DMS114 treated with DMSO at 0.1 percent for 48 hours (cell line): ENCODE results near the gene PRXL2C.
A peak's percentile ranks its signal among the peaks of the same experiment; 100 is the strongest.
"Not testable (repeated sequence)": the region's sequence is repeated elsewhere in the genome, so short reads cannot be mapped to it uniquely, and the experiment has no call there.

Source experiments
- DNase-seq: peaks from one replicate; lab custom pipeline; 2025; ENCODE audit not compliant: unreplicated experiment; lab: John Stamatoyannopoulos, UW

Gene PRXL2C

GRCh38 chr9:96649620-96650324 lies 5.3 kb downstream of the PRXL2C start:
- DNase-seq, result no peak

- no peak for DNase-seq
These were observed 8.8 kb downstream of the PRXL2C start for GRCh38 chr9:96646081-96646991.

DNA sequence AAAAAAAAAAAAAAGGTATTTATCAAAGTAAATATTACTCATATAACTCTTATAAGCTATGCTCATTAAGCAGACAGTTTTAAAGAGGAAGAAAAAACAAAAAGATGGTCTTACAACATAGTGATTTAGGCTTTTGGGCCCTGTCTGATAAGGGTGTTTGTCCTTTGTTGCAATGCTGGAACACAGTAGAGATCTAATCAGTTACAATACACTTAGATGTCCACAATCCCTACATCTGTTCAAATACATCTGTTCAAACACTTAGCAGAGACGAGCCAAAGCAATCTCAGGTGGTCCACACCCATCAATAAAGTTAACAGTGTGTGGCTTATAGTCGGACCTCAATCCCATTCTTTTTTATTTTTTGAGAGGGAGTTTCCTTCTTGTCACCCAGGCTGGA lies 11.0 kb downstream of the PRXL2C start:
- no peak for DNase-seq

DNA sequence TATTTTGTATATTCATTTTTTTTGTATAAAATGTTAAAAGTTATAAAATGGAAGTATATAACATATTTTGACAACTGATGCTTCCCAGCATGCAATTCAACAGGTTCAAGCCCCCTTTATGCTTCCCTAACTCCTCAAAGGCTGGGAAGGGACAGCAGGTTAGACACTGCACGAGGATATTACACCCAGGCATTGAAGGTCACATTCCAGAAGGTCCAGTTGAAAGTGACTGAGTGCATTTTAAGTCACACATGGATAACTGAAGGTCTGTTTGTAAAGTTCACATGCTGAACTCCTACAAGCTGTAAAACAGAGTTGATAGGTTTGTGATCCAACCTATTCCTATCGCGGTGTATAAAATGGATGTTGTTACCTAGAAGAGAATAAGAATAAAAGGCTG lies 13.6 kb downstream of the PRXL2C start:
- DNase-seq, result no peak

GRCh38 chr9:96638606-96639364 lies 16.3 kb downstream of the PRXL2C start:
- no peak for DNase-seq

DNA sequence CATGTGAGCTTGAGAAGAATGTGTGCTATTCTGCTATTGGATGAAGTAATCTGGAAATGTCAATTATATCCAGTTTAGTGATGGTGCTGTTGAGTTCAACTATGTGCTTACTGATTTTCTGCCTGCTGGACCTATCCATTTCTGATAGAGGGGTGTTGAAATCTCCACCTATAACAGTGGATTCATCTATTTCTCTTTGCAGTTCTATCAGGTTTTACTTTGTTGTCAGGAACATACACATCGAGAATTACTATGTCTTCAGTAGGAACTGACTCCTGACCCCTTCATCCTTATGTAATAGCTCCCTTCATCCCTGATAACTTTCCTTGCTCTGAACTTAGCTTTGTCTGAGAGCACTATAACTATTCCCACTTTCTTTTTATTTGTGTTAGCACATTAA lies 18.7 kb downstream of the PRXL2C start:
- DNase-seq, result no peak

- not testable (repeated sequence) for DNase-seq
These were observed 21.5 kb downstream of the PRXL2C start for GRCh38 chr9:96633579-96633978.

GRCh38 chr9:96626912-96627311 lies 28.2 kb downstream of the PRXL2C start:
- no peak for DNase-seq

DNA sequence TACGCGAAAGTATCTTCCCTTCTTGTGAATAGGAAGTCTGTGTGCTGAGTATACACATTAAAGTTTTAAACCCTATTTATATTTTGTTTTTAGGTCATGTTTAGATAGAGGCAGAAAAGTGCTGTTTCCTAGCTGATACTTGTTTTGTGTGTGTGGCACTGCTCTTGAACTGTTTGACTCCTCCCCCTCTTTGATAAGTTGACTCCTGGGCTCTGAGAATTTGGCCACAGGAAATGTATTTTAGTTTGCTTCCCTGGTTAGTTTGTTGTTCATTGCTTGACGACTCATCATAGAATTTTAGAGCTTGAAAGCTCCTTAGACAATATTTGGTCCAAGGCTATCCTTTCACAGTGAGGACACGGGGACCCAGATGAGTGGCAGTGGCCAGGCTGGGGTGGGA lies 33.5 kb downstream of the PRXL2C start:
- no peak for DNase-seq

- DNase-seq, result no peak
These were observed 34.3 kb downstream of the PRXL2C start for GRCh38 chr9:96620832-96621269.

DNA sequence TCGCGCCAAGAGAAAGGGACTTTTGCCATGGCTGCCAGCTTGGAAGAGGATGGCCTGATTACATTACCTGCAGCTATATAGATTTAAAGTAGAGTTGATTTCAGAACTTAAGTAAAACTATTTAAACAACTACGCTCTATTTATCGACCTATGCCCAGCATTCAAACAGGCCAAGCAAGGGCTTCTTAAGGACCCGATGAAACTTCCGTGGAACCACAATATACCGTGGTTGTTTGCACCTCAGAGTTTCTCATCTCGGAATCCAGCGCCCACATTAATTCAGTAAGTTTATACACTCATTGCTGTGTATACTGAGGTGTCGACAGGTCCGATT lies 35.0 kb downstream of the PRXL2C start:
- DNase-seq, result no peak

DNA sequence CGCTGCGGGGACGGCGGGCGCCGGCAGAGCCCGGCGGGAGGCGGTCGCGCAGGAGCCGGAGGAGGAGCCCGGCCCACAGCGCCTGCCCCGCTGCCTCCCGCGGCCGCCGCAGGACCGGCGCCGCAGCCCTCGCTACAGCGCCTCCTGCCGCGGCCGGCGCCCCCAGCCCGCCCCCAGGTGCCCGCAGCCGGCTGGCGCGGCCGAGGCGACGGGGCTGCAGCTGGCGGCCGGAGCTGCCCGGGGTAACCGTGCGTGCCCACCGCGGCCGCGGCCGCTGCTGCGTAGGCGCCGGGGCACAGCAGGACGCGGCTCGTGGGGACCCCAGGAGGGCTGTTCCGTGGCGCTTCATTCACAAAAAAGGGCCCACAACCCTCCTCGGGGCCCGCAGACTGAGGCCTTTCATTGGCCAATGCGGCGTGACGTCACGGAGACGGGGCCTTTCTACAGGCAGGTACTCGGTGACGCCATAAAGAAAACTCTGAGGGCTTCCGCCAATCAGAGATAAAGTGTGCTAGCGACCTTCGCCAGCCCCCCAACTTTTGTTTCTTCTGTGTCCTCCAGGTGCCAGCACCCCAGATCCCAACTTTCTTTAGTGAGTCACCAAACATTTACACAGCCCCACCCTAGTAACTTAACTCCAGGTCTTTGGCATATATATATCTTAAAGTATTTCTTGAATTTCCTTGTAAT lies 35.5 kb downstream of the PRXL2C start, which contains the start of gene CDC14B:
CDC14B (minus strand) TSS at position 353 of the 690 bp plus-strand sequence. CDS start 465 bp downstream, outside the sequence.
- DNase-seq, result peak; percentile 70

DNA sequence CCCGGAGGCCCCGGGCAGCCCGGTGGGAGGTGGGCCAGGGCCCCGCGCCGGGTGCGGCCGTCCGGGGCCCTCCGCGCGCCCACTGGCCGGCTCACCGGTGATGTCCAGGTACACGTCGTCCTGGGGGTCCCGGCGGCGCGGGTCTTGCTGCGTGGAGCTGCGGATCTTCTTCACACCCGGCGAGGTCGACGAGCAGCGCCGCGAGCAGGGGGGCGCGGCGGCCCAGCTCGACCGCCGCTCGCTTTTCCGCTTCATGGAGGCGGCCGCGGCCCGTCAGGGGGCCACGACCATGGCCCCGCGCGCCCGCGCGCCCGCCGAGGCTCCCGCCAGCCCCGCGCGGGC lies 36.0 kb downstream of the PRXL2C start:
- no peak for DNase-seq

DNA sequence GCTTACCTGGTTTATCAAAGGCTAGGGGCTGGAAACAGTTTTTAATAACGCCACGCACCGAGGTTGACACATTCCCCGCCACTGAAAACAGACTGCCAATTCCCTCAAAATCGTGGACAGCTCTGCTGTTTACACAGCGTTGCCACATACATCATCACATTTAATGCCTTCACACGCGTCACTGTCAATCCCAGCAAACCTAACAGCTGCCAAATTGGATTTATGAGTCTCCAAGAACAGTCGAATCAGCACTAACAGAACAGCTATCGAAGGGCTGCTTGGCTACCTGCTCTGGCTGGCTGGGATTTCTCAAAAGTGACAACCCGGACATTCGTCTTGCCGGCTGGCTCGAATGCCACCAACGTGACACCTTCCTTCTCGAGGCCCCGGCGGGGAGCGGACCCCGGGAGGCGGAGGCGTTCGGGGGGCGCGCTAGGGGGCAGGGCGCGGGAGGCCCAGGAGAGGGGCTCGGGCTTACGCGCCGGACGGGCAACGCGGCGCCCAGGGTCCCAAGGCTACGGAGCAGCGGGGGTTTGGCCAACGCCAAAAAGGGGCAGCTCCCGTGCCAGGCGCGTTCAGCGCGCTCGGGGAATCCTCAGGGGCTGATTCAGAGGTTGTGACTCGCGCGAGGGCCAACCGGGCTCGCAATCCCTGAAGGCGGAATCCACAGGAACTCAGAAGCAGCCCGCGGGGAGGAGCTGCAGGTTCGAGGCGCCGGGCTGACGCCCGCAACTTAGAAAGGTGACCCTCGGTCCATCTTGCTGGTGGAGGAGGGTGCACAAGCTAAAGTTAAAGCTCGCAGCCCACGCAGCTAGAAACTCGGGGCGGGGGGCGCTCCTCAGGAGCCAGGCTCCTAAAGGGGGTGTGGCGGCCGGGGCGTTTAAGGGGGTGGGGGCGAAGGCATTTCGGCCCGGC lies 36.7 kb downstream of the PRXL2C start:
- DNase-seq, result no peak

GRCh38 chr9:96617439-96618185 lies 37.5 kb downstream of the PRXL2C start:
- DNase-seq, result no peak

DNA sequence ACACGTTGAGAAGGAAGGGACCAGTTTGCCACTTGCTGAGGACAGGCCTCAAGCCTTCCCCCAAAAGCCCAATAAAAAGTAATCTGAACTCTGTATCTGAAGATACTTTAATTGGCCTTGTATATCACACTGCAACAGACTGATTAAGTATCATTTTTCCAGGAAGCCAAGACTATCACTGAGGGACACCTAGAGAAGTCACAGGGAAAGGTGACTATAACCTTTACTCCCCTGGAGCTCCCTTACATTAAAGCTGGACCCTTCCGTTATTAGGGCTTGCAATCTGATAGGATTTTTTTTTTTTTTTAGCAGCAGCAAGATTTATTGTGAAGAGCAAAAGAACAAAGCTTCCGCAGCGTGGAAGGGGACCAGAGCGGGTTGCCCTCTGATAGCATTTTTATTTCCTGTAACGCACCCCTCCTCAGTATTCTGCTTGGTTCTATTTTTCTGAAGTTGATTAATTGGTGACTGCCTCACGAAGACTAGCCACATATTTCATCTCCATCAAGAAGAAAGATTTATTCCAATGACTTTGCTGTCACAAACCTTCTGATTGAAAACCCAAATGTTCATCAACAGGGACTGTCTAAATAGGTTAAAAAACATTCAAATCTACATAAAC lies 38.2 kb downstream of the PRXL2C start:
- DNase-seq, result no peak

DNA sequence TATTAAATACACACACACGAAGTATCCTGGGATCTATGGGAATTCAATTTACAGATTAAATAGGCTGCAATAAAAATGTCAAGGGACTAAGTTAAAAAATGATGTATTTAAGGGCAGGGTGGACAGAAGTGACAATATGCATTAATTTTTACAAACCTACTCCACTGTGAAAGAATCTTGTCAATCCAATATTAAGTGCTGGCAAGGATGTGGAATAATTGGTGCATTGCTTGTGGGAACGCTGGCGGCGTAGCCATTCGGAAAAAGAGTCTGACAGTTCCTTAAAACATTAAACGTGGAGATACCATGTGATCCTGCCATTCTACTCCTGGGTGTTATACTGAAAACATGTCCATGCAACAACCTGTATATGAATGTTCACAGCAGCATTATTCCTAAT lies 39.7 kb downstream of the PRXL2C start:
- DNase-seq, result no peak

- not testable (repeated sequence) for DNase-seq
These were observed 40.5 kb downstream of the PRXL2C start for GRCh38 chr9:96614664-96615063.
